Activated CD4-positive, alpha-beta T cell treated with anti-CD3 and anti-CD28 coated beads for 4 hours (primary cell): ENCODE data around the gene OPALIN.

Experiments used
- DNase-seq, 2 donors: peaks; one replicate each; pipeline ENCODE4 v3.0.0-alpha.2; 2020

The OPALIN gene

GRCh38 chr10:96371356-96371755 lies 12.6 kb upstream of the OPALIN start:
- no peak for DNase-seq

GRCh38 chr10:96370584-96371157 lies 11.9 kb upstream of the OPALIN start:
- peak; percentile 18 to 49 for DNase-seq

GRCh38 chr10:96369890-96370583 lies 11.2 kb upstream of the OPALIN start:
- no peak for DNase-seq

- DNase-seq: no peak
These were observed 10.2 kb upstream of the OPALIN start for GRCh38 chr10:96368971-96369370.

GRCh38 chr10:96367470-96367869 lies 8.7 kb upstream of the OPALIN start:
- no peak for DNase-seq

- no peak for DNase-seq
These were observed 7.7 kb upstream of the OPALIN start for GRCh38 chr10:96366508-96366907.

GRCh38 chr10:96365571-96365970 lies 6.8 kb upstream of the OPALIN start:
- no peak for DNase-seq

GRCh38 chr10:96360766-96361165 lies 2.0 kb upstream of the OPALIN start:
- no peak for DNase-seq

- no peak for DNase-seq
These were observed 1.5 kb upstream of the OPALIN start for GRCh38 chr10:96360331-96360730.

- DNase-seq: no peak
These were observed 814 bp upstream of the OPALIN start for GRCh38 chr10:96359616-96360015.

- no peak for DNase-seq
These were observed 1.7 kb downstream of the OPALIN start for GRCh38 chr10:96357038-96357620.

- DNase-seq: no peak
These were observed 6.2 kb downstream of the OPALIN start for GRCh38 chr10:96352582-96352981.

GRCh38 chr10:96352027-96352426 lies 6.8 kb downstream of the OPALIN start:
- DNase-seq: no peak

GRCh38 chr10:96346295-96346694 lies 12.5 kb downstream of the OPALIN start:
- no peak for DNase-seq

GRCh38 chr10:96345222-96345621 lies 13.6 kb downstream of the OPALIN start:
- no peak for DNase-seq

GRCh38 chr10:96344178-96344577 lies 14.6 kb downstream of the OPALIN start:
- no peak for DNase-seq

- no peak for DNase-seq
These were observed 16.4 kb downstream of the OPALIN start for GRCh38 chr10:96342402-96342801.

GRCh38 chr10:96341219-96342182 lies 17.3 kb downstream of the OPALIN start:
- DNase-seq: no peak

GRCh38 chr10:96339956-96340904 lies 18.6 kb downstream of the OPALIN start:
- DNase-seq: peak; percentile 36

GRCh38 chr10:96339383-96339782 lies 19.4 kb downstream of the OPALIN start:
- no peak for DNase-seq

GRCh38 chr10:96338279-96338925 lies 20.4 kb downstream of the OPALIN start:
- no peak for DNase-seq

- no peak for DNase-seq
These were observed 21.7 kb downstream of the OPALIN start for GRCh38 chr10:96337106-96337505.
